ENCODE data around the gene FRYL.

FRYL gene

GRCh38 chr4:48651914-48652313 lies 128.2 kb downstream of the FRYL start:
- no peak for DNase-seq (ENCODE audit: insufficient read length, low spot score)
- FAIRE-seq = no peak
- no peak for TF ChIP-seq CTCF (IDR thresholded peaks at IDR 0.05; ENCODE audit: insufficient read depth, missing control alignments)

GRCh38 chr4:48649505-48649904 lies 130.6 kb downstream of the FRYL start:
- no peak for DNase-seq (ENCODE audit: insufficient read length, low spot score)
- no peak for TF ChIP-seq CTCF (IDR thresholded peaks at IDR 0.05; ENCODE audit: insufficient read depth, missing control alignments)
- FAIRE-seq = no peak

- FAIRE-seq (no peak), DNase-seq (ENCODE audit: insufficient read length, low spot score) (no peak)
- TF ChIP-seq CTCF (IDR thresholded peaks at IDR 0.05; ENCODE audit: insufficient read depth, missing control alignments) = no peak
Observed at GRCh38 chr4:48645225-48645794, 134.8 kb downstream of the FRYL start.

GRCh38 chr4:48642421-48643374 lies 137.4 kb downstream of the FRYL start:
- DNase-seq (ENCODE audit: insufficient read length, low spot score) (no peak), FAIRE-seq (peak; percentile 11)
- TF ChIP-seq CTCF (IDR thresholded peaks at IDR 0.05; ENCODE audit: insufficient read depth, missing control alignments) = no peak

GRCh38 chr4:48641401-48641800 lies 138.7 kb downstream of the FRYL start:
- TF ChIP-seq CTCF (IDR thresholded peaks at IDR 0.05; ENCODE audit: insufficient read depth, missing control alignments) = no peak
- peak; percentile 16 for FAIRE-seq

GRCh38 chr4:48640699-48641098 lies 139.4 kb downstream of the FRYL start:
- FAIRE-seq (no peak), DNase-seq (ENCODE audit: insufficient read length, low spot score) (no peak)
- no peak for TF ChIP-seq CTCF (IDR thresholded peaks at IDR 0.05; ENCODE audit: insufficient read depth, missing control alignments)

More at GRCh38 chr4:48641401-48641800, 138.7 kb downstream of the FRYL start:
- no peak for DNase-seq (ENCODE audit: insufficient read length, low spot score)

GRCh38 chr4:48640225-48640624 lies 139.9 kb downstream of the FRYL start:
- peak; percentile 32 for FAIRE-seq
- no peak for TF ChIP-seq CTCF (IDR thresholded peaks at IDR 0.05; ENCODE audit: insufficient read depth, missing control alignments)
- DNase-seq (ENCODE audit: insufficient read length, low spot score) = no peak
